ENCODE results near the gene MESP1. TPM values are rescaled to one million over a fixed set of nuclear protein-coding genes. Genes with fewer than 3 reads are reported as not detected.

The MESP1 gene
- total and polyA plus RNA-seq, 10 of the 15 experiments (the other 5 are each of a cell fraction or from before 2014, with no cell fraction given), result 0.04 to 1.1 (median 0.57) TPM; not detected in 2

- TF ChIP-seq ZNF592 (IDR thresholded peaks at IDR 0.05) (no peak), HSF1 (IDR thresholded peaks at IDR 0.05; ENCODE audit: low read depth, low read length) (no peak)
Measured at GRCh38 chr15:89756897-89757296, 5.8 kb upstream of the MESP1 start (continued).

GRCh38 chr15:89755701-89756100 lies 4.7 kb upstream of the MESP1 start:
- Histone ChIP-seq H3K27me3 (replicated peaks in 1 of 2; ENCODE audit: control insufficient read depth in 2 of 2, insufficient read depth in 2 of 2, low read length in 1 of 2) (no peaks in the 10 kb centered on the region), H3K27ac (ENCODE audit: control insufficient read depth, insufficient read depth) (no peak overlapping the region), H2AFZ (ENCODE audit: control insufficient read depth, low read depth, low read length) (no peak overlapping the region), H3K9ac (ENCODE audit: control insufficient read depth, insufficient read depth, low read length) (no peak overlapping the region), H3K9me3 (replicated peaks; ENCODE audit: control insufficient read depth, insufficient read depth, low read length) (no peaks in the 10 kb centered on the region), H3K36me3 (ENCODE audit: control insufficient read depth in 2 of 2, insufficient read depth in 2 of 2, low read length in 1 of 2) (no peaks in the 10 kb centered on the region), H3K79me2 (ENCODE audit: control insufficient read depth, insufficient read depth, low read length) (no peaks in the 10 kb centered on the region), H3K4me1 (ENCODE audit: control insufficient read depth, insufficient read depth, low read length) (peaks cover 8% of the 10 kb centered on the region), H4K20me1 (ENCODE audit: control insufficient read depth, insufficient read depth) (no peaks in the 10 kb centered on the region), H3K4me3 (no peak overlapping the region), H3K4me2 (ENCODE audit: control insufficient read depth, insufficient read depth) (no peak overlapping the region)
- WGBS (ENCODE audit: insufficient coverage, insufficient replicate concordance, low lambda C conversion rate, missing lambda C conversion rate), result 36% methylated on average over 4 of the region's 4 CpGs
- in situ Hi-C loops (cut with MboI) (loop anchor here (5.0 to 10.0 kb wide), 2 partner anchors 122 to 339 kb away; no protein-coding TSS in a partner anchor), intact Hi-C loops (cut with micrococcal nuclease; ENCODE audit: unreplicated experiment) (loop anchor here (10.0 kb wide), 1 partner anchor 69 kb away; no protein-coding TSS in a partner anchor)
- no TSS peak for BruUV-seq (replicated peaks)
- FAIRE-seq (no peak), ATAC-seq (no peak), DNase-seq (ENCODE audit: low read depth, low spot score) (no peak)
- ChIA-PET POLR2A (no interaction called here), SMC1A (ENCODE audit: uncharacterized antibody, unreplicated experiment) (interaction anchor here (0.8 to 2.2 kb wide), 2 partner anchors 119 to 122 kb away, joined by 3 to 11 read pairs; no protein-coding TSS in a partner anchor), RAD21 (ENCODE audit: unreplicated experiment) (no interaction called here), CTCF (interaction anchor here (1.7 to 11.4 kb wide), 3 partner anchors 15 to 133 kb away, joined by 4 to 380 read pairs (median 11); no protein-coding TSS in a partner anchor)
- TF ChIP-seq TCF12 (IDR thresholded peaks at IDR 0.05; ENCODE audit: low read depth, low read length), result no peak
- no peak for TF ChIP-seq RAD21 (IDR thresholded peaks at IDR 0.05; ENCODE audit: insufficient read depth, low read depth, low read length)
- no peak for TF ChIP-seq BCL11A (IDR thresholded peaks at IDR 0.05; ENCODE audit: low read depth, low read length)
- TF ChIP-seq ZBTB33 (IDR thresholded peaks at IDR 0.05), result no peak
- TF ChIP-seq CREM (IDR thresholded peaks at IDR 0.05; ENCODE audit: low read depth), result no peak
- TF ChIP-seq LARP7 (IDR thresholded peaks at IDR 0.05), result no peak

Measured in GM12878 (cell line).